NCI-H226 (cell line): ENCODE results near the gene BMI1.
"Not testable (repeated sequence)": the region's sequence is repeated elsewhere in the genome, so short reads cannot be mapped to it uniquely, and the experiment has no call there.

Experiments
- DNase-seq: peaks from one replicate; pipeline ENCODE4 v3.0.0-alpha.2; 2015

The BMI1 gene

DNA sequence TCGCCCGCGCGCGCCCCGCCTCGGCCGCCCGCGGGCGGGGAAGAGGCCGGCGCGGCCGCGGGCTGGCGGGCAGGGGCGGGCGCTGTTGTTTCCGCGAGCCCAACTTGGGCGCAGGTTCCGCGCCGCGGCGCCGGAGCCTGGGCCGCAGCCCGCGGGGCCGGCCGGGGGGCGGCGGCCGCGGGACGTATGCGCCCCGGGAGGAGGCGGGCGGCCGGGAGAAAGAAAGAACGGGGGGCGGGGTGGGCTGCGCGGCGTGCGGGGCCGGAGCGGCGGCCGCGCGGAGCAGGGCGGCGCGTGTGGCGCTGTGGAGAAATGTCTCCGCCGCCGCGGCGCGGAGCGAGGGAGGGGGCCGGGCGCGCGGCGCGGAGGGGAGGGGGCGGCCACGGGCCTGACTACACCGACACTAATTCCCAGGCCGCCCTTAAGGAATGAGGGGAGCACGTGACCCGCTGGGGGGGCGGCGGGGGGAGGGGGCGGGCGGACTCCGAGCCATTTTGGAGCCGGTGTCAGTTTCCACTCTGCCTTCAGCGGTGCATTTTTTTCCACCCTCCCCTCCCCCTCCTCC is at the start of gene BMI1:
TSS of gene BMI1 (plus strand) at position 509 of the 565 bp plus-strand sequence. CDS start 5,351 bp downstream, outside the sequence.
- DNase-seq, result peak; percentile 55

DNA sequence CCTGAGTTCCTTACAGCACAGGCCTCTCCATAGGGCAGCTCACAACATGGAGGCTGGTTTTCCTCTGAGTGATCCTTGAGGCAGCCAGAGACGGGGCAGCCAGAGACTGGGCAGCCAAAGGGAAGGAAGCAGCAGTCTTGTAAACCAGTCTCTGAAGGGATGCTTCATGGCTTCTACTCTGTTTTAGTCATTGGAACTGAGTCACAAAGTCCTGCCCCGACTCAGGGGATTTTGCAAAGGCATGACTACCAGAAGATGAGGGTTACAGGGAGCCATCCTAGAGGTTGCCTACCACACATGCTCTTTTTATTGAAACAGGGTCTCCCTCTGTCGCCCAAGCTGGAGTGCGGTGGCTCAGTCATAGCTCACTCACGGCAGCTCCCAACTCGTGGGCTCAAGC is 49.1 kb upstream of the BMI1 start:
- DNase-seq, result no peak

DNA sequence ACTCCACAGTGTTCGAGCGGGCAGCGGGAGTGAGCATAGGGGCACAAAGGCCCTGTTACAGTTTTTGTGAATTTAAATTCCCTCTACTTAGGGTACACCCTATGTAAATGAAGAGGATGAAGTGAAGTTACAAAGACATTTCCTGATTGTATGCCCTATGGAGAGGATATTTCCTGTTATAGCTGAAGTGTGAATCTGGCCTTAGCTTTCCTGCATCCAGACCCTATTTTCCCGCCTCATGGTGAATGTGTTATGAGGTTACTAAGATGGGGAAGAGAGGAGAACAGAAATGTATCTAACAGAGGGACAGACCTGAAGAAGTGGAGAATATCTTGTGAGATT is 42.5 kb upstream of the BMI1 start:
- no peak for DNase-seq

DNA sequence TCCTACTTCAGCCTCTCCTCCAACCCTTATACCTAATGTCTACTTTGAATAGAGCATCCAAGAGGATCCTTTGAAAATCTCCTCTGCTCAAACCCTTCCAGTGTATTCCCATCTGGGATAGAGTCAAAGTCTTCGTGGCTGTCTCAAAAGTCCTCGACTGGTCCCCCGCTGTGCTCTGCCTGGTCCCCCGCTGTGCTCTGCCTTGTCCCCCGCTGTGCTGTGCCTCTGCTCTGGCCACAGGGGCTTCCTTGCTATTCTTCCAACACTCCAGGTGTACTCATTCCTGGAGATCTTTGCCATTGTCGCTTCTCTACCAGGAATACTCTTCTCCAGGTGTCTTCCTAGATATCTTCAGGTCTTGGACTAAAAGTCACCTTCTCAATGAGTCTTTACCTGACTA is 40.8 kb upstream of the BMI1 start:
- no peak for DNase-seq

DNA sequence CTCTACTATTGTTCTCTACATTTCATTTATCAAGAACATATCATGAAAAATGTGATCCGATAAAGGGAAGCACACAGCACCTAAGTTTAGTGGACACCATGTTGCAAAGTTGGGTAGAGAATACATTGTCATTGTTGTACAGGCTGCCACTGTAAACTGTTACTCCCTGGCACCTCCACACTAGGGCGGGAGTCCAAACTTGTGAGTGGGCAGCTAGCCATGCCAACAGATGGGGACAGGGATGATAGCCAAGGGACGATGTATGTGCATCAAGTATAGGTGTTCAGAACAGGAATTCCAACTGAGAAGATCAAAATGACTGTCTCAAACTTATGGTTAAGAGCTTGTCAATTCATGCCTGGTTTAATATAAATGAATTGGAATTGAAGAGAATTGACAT is 35.8 kb upstream of the BMI1 start:
- DNase-seq, result no peak

DNA sequence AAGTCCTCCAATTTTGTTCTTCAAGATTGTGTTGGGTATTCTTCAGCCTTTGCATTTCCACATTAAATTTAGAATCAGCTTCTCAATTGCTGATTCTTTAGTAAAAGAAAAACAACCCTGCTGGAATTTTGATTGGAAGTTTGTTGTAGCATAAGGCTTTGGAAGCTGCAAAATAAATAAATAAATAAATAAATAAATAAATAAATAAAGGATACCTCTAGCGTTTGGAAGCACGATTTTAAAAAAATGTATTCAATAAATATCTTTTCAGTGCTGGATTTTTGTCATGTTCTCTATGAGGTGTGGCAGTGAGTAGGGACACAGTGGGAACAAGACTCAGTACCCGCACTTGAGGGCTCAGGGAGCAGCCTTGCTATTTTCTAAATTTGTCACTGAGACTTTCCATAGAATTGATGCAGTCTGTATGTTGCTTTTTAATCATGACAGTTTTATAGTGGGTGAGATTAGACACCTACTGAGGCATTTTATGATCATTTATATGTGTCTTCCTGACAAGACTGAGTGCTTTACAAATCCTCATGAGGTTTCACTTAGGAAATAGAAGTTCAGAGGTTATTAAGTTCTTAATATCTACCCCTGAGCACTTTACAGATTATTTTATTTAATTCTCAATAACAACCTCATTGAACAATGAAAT is 27.0 kb upstream of the BMI1 start:
- no peak for DNase-seq

DNA sequence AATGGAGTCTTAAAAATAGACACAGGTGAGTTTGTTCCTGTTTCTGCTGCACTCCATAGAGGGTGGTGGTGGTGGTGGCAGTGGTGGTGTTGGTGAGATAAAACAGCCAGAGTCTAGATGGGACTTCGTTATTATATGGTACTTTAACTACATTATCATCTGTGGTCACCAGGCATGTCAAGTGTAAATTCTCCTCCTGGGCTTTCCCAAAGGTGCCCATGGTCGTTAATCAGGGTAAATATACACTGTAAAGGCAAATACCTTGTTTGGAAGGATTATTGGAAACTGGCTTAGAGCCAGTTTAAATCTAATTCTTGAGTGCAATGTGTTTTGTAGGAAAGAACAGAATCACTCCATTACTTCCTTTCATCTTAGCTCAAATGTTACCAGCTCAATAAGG is 26.2 kb upstream of the BMI1 start:
- DNase-seq, result no peak

DNA sequence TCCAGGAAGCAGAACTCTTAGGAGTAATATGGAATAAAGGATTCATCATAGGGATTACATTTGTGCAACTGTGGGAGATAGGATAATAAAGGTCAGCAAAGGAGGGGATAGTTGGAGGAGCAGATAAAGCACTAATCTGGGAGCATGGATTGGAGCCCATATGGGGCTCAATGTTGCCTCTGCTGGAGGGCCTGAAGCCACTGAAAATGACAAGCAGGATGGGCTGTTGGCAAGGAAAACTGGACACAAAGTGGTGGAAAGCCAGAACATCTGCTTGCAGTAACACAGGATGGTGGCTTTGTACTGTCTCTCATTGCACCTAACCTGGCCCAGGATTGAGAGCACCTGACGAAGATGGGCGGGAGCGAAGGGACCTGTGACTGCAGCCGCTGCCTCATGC is 19.7 kb upstream of the BMI1 start:
- DNase-seq, result no peak

DNA sequence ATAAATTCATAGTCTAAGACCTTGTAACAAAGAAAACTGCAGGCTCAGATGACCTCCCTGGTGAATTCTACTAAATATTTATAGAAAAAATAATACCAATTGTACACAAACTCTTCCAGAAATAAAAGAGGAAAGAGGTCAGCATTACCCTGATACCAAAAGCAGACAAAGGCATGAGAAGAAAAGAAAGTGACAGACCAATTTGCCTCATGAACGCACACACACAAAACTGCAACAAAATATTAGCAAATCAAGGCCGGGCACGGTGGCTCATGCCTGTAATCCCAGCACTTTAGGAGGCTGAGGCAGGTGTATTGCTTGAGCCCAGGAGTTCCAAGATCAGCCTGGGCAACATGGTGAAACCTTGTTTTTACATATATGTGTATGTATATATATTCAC is 17.4 kb upstream of the BMI1 start:
- DNase-seq, result no peak

DNA sequence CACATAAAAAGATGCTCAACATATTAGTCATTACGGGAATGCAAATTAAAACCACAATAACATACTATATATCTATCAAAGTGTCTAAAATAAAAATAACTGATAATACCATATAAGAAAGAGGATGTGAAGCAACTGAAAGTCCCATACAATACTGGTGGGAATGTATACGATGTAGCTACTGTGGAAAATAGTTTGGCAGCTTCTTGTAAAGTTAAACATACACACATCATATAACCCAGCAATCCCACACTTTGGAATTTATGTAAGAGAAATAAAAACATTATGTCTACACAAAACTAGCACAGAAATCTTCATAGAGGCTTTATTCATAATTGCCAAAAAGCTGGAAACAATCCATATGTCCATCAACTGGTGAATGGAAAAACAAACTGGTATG is 15.2 kb upstream of the BMI1 start:
- no peak for DNase-seq

DNA sequence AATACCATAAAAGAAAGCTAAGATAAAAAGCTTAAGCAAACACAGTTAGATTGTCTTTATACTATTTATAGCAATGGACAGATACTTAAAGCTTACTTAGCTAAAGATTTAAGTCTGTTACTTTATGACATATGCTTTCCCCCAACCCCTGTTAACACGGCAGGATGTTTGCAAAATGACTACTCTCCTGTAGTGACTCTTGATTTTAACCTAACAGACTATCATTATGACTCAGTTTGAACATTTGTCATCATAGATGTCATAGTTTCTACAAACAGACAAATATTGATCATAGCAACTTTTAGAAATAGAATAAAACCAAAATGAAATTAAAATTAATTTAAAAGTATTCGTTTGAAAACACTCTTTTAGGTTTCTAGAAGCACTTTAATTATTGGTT is 12.5 kb upstream of the BMI1 start:
- no peak for DNase-seq

DNA sequence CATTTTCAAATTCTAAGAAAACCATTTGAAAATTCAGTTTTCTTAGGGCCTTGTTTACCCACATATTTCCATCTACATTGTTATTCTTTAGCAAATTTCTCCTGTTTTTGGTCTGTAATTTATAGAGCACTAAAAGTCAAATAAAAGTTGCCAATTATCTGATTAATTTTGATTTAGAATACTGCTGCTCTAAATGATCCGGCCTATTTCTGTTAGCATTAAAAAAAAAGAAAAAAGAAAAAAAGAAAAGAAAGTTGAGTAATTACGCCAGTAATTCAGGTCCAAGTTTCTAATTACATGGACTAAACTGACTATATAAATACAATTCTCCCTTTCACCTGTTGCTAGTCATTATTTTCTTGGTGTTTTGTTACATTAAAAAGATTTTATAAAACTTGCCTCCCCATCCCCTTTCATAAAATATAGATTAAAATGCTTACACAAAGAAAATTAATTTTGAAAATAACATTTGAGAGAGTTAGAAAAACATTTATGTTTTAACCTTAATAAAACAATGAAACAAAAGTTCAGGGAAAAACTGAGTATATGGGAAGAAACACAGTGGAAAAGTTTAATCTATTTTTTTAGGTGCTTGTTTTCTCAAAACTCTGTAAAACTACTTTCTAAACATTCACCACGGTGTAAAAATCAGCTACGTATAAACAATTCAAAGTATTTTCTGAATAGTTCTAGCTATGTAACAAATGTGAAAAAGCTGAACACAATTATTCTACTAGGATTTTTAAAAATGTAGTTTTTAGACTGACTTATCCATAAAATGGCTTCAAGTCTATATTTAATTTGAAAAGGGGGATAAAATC is 11.5 kb upstream of the BMI1 start:
- no peak for DNase-seq

DNA sequence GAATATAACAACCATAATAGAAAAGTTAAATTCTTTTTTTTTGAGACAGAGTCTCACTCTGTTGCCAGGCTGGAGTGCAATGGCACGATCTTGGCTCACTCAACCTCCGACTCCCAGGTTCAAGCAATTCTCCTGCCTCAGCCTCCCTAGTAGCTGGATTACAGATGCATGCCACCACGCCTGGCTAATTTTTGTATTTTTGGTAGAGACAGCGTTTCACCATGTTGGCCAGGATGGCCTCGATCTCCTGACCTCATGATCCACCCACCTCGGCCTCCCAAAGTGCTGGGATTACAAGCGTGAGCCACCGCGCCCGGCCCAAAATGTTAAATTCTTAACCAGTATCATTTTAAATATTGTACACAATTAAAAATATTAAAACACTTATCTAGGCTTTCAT is 10.9 kb upstream of the BMI1 start:
- not testable (repeated sequence) for DNase-seq

DNA sequence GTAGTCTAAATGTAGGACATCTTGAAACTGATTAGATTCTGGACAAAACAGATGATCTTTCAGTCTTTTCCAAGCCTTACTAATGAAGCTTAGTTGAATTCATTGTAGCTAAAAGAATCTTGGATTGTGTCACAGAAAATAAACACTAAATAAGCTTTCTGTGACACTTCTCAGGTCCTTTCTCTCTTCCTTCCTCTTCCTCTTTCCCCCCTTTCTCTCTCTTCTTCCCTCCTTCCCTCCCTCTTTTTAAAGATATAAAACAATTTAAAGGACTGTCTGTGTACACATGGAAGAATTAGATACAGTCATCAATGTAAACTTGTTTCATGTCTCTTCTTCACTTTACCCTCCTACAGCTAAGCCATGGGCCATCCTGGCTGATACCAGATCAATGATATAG is 10.0 kb upstream of the BMI1 start:
- DNase-seq, result no peak

DNA sequence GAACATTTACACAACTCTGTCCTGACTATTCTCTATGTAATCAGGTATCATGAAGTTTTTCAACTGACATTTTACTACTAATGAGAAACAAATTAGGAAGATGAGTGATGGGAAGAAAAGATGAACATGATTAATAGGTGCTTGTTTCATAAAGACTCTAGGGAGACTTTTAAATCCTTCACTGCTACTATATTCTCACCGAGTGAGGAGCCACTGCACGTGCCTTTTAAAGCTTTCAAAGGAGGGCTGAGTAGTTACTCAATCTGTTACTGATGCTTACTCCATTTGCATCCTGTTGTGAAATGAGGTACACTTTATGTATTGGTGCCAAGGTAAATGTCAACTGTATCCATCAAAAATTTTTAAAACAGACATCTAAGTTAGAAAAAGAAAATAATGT is 6.0 kb upstream of the BMI1 start:
- no peak for DNase-seq

DNA sequence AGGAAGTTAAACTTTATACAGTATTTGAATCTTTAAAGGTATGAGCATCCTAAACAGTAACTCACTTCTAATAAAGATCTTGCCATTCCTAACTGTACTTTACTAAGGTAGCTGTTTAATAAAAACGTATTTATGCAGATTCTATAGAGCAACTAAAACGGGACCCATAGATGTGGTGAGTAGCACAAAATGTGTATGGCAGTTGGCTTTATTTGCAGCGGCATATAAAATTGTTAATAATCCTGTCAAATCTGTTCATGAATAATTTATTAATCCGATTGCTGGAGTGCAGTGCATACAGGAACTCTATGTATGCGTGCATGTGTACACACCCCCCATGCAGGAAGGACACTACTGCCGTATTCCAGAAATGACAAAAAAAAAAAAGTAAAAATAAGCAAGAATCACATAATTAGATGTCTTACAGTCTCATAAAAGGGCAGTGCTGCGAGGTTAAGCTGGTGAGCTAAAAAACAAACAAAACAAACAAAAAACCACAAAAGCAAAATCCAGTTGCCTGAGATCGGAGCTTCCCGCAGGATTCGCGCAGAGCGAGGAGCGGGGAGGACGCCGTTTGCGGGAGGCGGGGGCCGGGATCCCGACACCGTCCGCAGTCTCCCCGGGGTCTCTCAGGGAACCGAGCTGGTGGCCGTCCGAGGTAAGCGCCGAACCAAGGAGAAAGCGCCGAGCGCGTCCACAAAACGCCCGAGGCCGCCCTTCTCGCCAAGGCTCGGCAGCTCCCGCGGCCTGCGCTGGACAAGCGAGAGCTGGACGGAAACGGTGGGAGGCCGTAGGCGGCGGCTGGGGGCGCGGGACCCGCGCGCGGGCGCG is 5.2 kb upstream of the BMI1 start:
- DNase-seq, result no peak

DNA sequence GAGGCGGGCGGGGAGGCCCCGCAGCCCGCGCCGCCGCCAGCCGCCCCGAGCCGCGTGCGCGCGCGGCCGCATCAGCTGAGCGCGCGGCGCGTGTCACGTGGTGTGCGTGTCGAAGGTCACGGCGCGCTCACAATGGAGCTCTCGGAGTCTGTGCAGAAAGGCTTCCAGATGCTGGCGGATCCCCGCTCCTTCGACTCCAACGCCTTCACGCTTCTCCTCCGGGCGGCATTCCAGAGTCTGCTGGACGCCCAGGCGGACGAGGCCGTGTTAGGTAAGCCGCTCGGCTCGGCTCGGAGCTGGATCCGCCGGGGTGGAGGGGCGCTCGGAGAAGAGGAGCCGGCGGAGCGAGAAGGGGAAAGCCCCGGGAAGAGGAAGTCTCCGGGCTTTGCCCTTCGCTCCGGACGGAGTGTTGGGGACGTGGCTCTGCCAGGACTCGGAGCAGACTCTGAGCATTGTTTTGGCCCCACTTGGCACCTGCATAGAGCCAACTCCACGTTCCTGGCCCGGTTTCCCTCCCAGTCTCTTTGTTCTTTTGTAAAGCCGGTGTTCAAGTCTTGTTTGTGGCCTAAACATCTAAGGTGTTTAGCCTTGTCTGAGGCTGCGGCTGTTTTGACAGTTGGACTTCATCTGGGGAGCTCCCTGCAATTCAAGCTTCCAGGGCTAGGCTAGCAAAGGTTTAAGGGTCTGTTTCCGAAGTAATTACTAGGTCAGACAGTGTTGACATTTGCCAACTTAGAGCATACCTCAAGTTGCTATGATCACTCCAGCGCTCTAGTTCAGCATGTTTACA is 4.4 kb upstream of the BMI1 start, which contains the start of gene COMMD3:
TSS of gene COMMD3 (plus strand) at position 103 of the 790 bp plus-strand sequence. CDS start at position 133, 30 bp downstream.
- peak; percentile 88 for DNase-seq

DNA sequence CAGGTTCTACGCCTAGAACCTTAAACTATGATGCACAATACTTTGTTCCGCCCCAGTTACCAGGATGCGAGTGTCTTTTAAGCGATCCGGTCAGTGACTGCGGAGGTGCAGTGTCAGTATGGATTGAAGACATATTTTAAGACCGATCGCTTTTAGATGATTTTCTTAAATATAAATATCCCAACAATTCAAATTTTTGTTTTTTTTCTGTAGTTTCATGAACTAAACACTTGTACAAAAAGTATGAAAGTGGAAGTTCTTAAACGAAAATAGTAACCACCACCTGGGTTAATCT is 3.9 kb upstream of the BMI1 start:
- no peak for DNase-seq

DNA sequence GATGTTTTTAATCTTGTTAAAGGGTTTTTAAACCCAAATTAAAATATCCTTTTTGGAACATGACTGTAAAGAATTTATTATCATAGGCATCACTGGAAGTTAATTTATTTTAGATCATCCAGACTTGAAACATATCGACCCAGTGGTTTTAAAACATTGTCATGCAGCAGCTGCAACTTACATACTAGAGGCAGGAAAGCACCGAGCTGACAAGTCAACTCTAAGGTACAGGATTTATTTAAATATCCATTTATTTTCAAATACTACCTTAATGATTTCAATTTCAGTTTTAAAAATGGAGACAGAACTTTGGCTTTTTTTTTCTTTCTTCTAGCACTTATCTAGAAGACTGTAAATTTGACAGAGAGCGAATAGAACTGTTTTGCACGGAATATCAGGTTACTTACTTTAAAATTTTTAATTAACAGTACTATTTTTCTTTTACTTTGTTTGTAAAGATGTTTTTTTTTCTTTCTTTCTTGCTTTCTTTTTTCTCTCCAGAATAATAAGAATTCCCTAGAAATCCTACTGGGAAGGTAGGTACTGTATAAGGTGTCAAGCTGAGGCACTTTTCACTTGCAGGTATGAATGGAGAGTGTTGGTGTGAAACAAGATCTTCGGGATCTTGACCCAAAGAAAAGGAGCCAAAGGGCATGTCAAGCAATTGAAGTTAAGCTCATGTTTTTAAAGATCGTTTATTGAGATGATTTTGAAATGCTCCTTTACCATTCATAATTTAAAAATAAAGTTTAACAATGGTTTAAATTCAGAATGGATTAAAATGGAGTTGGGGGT is 2.9 kb upstream of the BMI1 start:
- DNase-seq, result no peak

DNA sequence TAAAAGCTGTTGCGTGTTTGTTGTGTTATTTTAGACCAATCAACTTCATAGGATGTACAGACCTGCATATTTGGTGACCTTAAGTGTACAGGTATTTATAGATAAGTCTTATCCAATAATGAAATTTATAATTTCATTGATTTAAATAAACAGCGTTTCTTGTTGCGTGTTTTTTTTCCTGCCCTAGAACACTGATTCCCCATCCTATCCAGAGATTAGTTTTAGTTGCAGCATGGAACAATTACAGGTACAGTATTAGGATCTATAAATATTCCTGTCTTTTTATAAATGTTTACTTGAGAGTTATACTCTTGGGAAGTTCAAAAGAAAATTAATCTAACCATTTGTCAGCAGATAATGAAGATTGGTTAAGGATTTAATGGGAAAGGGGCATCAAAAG is 2.1 kb upstream of the BMI1 start:
- no peak for DNase-seq

DNA sequence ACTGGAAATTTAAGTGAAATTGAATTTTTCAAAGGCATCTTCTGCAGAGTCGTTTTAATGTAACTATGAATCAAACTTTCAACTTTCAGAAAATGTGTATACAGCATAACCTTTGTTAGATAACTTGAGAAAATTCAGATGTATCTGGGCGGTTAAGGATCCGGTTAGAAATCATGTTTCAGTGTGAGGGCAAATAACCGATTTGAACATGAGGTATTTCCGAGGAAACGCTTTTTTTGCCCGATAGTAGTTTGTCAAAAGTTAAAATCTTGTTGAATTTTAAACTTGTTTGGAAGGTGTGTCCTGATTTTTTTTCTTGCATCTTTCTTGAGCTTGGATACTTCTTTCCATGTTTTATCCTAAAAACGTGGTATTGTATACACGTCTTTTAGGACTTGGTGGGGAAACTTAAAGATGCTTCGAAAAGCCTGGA is 1.3 kb upstream of the BMI1 start:
- DNase-seq, result no peak
